Measurements from ENCODE around the gene COPG2.
"Not testable (repeated sequence)": the region's sequence is repeated elsewhere in the genome, so short reads cannot be mapped to it uniquely, and the experiment has no call there.

Gene COPG2

GRCh38 chr7:130553398-130554029, 115.0 kb downstream of the COPG2 start:
- Histone ChIP-seq H3K9me3 (ENCODE audit: control insufficient read depth, low read length) (no peaks in the 10 kb centered on the region), H3K27me3 (ENCODE audit: control insufficient read depth, insufficient read depth, low read length) (no peaks in the 10 kb centered on the region), H3K4me3 (ENCODE audit: low read length) (no peak overlapping the region), H3K9ac (ENCODE audit: low read length) (no peak overlapping the region), H3K4me1 (ENCODE audit: control insufficient read depth, insufficient read depth, low read length) (no peaks in the 10 kb centered on the region), H3K36me3 (ENCODE audit: control insufficient read depth, insufficient read depth, low read length) (no peaks in the 10 kb centered on the region)

- H3K9ac ChIP-seq (ENCODE audit: low read length) = no peak overlapping the region
- no peaks in the 10 kb centered on the region for H3K4me1 ChIP-seq (ENCODE audit: control insufficient read depth, insufficient read depth, low read length)
- no peaks in the 10 kb centered on the region for H3K9me3 ChIP-seq (ENCODE audit: control insufficient read depth, low read length)
- no peaks in the 10 kb centered on the region for H3K36me3 ChIP-seq (ENCODE audit: control insufficient read depth, insufficient read depth, low read length)
- no peaks in the 10 kb centered on the region for H3K27me3 ChIP-seq (ENCODE audit: control insufficient read depth, insufficient read depth, low read length)
- H3K4me3 ChIP-seq (ENCODE audit: low read length) = no peak overlapping the region
Measured at GRCh38 chr7:130544356-130544755, 124.2 kb downstream of the COPG2 start.

GRCh38 chr7:130543487-130544010, 125.0 kb downstream of the COPG2 start:
- Histone ChIP-seq H3K4me3 (ENCODE audit: low read length) (no peak overlapping the region), H3K27me3 (ENCODE audit: control insufficient read depth, insufficient read depth, low read length) (no peaks in the 10 kb centered on the region), H3K4me1 (ENCODE audit: control insufficient read depth, insufficient read depth, low read length) (no peaks in the 10 kb centered on the region), H3K9me3 (ENCODE audit: control insufficient read depth, low read length) (no peaks in the 10 kb centered on the region), H3K9ac (ENCODE audit: low read length) (no peak overlapping the region), H3K36me3 (ENCODE audit: control insufficient read depth, insufficient read depth, low read length) (no peaks in the 10 kb centered on the region)

GRCh38 chr7:130542297-130542696, 126.3 kb downstream of the COPG2 start:
- not testable (repeated sequence) for H3K27me3 ChIP-seq (ENCODE audit: control insufficient read depth, insufficient read depth, low read length); H3K4me3 ChIP-seq (ENCODE audit: low read length); H3K9me3 ChIP-seq (ENCODE audit: control insufficient read depth, low read length); H3K4me1 ChIP-seq (ENCODE audit: control insufficient read depth, insufficient read depth, low read length); H3K9ac ChIP-seq (ENCODE audit: low read length); H3K36me3 ChIP-seq (ENCODE audit: control insufficient read depth, insufficient read depth, low read length)

GRCh38 chr7:130541287-130541686, 127.3 kb downstream of the COPG2 start:
- H3K4me1 ChIP-seq (ENCODE audit: control insufficient read depth, insufficient read depth, low read length); H3K9ac ChIP-seq (ENCODE audit: low read length); H3K4me3 ChIP-seq (ENCODE audit: low read length); H3K36me3 ChIP-seq (ENCODE audit: control insufficient read depth, insufficient read depth, low read length); H3K27me3 ChIP-seq (ENCODE audit: control insufficient read depth, insufficient read depth, low read length); H3K9me3 ChIP-seq (ENCODE audit: control insufficient read depth, low read length): not testable (repeated sequence)

GRCh38 chr7:130537894-130538293, 130.7 kb downstream of the COPG2 start:
- not testable (repeated sequence) for H3K4me1 ChIP-seq (ENCODE audit: control insufficient read depth, insufficient read depth, low read length); H3K36me3 ChIP-seq (ENCODE audit: control insufficient read depth, insufficient read depth, low read length); H3K4me3 ChIP-seq (ENCODE audit: low read length); H3K9ac ChIP-seq (ENCODE audit: low read length); H3K27me3 ChIP-seq (ENCODE audit: control insufficient read depth, insufficient read depth, low read length); H3K9me3 ChIP-seq (ENCODE audit: control insufficient read depth, low read length)

GRCh38 chr7:130529417-130529816, 139.1 kb downstream of the COPG2 start:
- Histone ChIP-seq H3K4me1 (ENCODE audit: control insufficient read depth, insufficient read depth, low read length) (no peaks in the 10 kb centered on the region), H3K27me3 (ENCODE audit: control insufficient read depth, insufficient read depth, low read length) (no peaks in the 10 kb centered on the region), H3K9me3 (ENCODE audit: control insufficient read depth, low read length) (no peaks in the 10 kb centered on the region), H3K9ac (ENCODE audit: low read length) (no peak overlapping the region), H3K4me3 (ENCODE audit: low read length) (no peak overlapping the region), H3K36me3 (ENCODE audit: control insufficient read depth, insufficient read depth, low read length) (no peaks in the 10 kb centered on the region)

- H3K4me1 ChIP-seq (ENCODE audit: control insufficient read depth, insufficient read depth, low read length); H3K9ac ChIP-seq (ENCODE audit: low read length); H3K27me3 ChIP-seq (ENCODE audit: control insufficient read depth, insufficient read depth, low read length); H3K4me3 ChIP-seq (ENCODE audit: low read length); H3K9me3 ChIP-seq (ENCODE audit: control insufficient read depth, low read length); H3K36me3 ChIP-seq (ENCODE audit: control insufficient read depth, insufficient read depth, low read length): not testable (repeated sequence)
Measured at GRCh38 chr7:130527752-130528355, 140.7 kb downstream of the COPG2 start.

- no peaks in the 10 kb centered on the region for H3K36me3 ChIP-seq (ENCODE audit: control insufficient read depth, insufficient read depth, low read length)
- H3K27me3 ChIP-seq (ENCODE audit: control insufficient read depth, insufficient read depth, low read length) = no peaks in the 10 kb centered on the region
- no peak overlapping the region for H3K4me3 ChIP-seq (ENCODE audit: low read length)
- no peaks in the 10 kb centered on the region for H3K4me1 ChIP-seq (ENCODE audit: control insufficient read depth, insufficient read depth, low read length)
- H3K9me3 ChIP-seq (ENCODE audit: control insufficient read depth, low read length) = no peaks in the 10 kb centered on the region
- no peak overlapping the region for H3K9ac ChIP-seq (ENCODE audit: low read length)
Measured at GRCh38 chr7:130524628-130525027, 143.9 kb downstream of the COPG2 start.

GRCh38 chr7:130523519-130524125, 144.9 kb downstream of the COPG2 start:
- not testable (repeated sequence) for H3K27me3 ChIP-seq (ENCODE audit: control insufficient read depth, insufficient read depth, low read length); H3K36me3 ChIP-seq (ENCODE audit: control insufficient read depth, insufficient read depth, low read length); H3K4me1 ChIP-seq (ENCODE audit: control insufficient read depth, insufficient read depth, low read length); H3K9me3 ChIP-seq (ENCODE audit: control insufficient read depth, low read length); H3K4me3 ChIP-seq (ENCODE audit: low read length); H3K9ac ChIP-seq (ENCODE audit: low read length)

GRCh38 chr7:130521258-130521951, 147.1 kb downstream of the COPG2 start:
- H3K4me3 ChIP-seq (ENCODE audit: low read length) = no peak overlapping the region
- no peaks in the 10 kb centered on the region for H3K27me3 ChIP-seq (ENCODE audit: control insufficient read depth, insufficient read depth, low read length)
- no peak overlapping the region for H3K9ac ChIP-seq (ENCODE audit: low read length)
- H3K4me1 ChIP-seq (ENCODE audit: control insufficient read depth, insufficient read depth, low read length) = no peaks in the 10 kb centered on the region
- H3K9me3 ChIP-seq (ENCODE audit: control insufficient read depth, low read length) = no peaks in the 10 kb centered on the region
- H3K36me3 ChIP-seq (ENCODE audit: control insufficient read depth, insufficient read depth, low read length) = no peaks in the 10 kb centered on the region

- Histone ChIP-seq H3K9ac (ENCODE audit: low read length) (no peak overlapping the region), H3K4me1 (ENCODE audit: control insufficient read depth, insufficient read depth, low read length) (no peaks in the 10 kb centered on the region), H3K27me3 (ENCODE audit: control insufficient read depth, insufficient read depth, low read length) (no peaks in the 10 kb centered on the region), H3K9me3 (ENCODE audit: control insufficient read depth, low read length) (no peaks in the 10 kb centered on the region), H3K4me3 (ENCODE audit: low read length) (no peak overlapping the region), H3K36me3 (ENCODE audit: control insufficient read depth, insufficient read depth, low read length) (no peaks in the 10 kb centered on the region)
Measured at GRCh38 chr7:130515315-130516040, 153.1 kb downstream of the COPG2 start.

All from mucosa of stomach (tissue), 1 donor.